ENCODE measurements around the gene CHTF18.
"Not testable (repeated sequence)": the region's sequence is repeated elsewhere in the genome, so short reads cannot be mapped to it uniquely, and the experiment has no call there.

The CHTF18 gene

GRCh38 chr16:766820-767640, 21.4 kb upstream of the CHTF18 start:
- WGBS, 2 experiments (ENCODE audit: insufficient coverage in 2 of 2) = 85 to 86% methylated on average over 24 to 27 of the region's 48 CpGs
- H3K4me1 ChIP-seq (ENCODE audit: control insufficient read depth, insufficient read depth, low read length, poor library complexity, severe bottlenecking) = no peaks in the 10 kb centered on the region
- H3K4me3 ChIP-seq (ENCODE audit: extremely low read depth, insufficient read depth, low read length, poor library complexity, severe bottlenecking) = no peak overlapping the region
- no peaks in the 10 kb centered on the region for H3K9me3 ChIP-seq (ENCODE audit: control insufficient read depth, low read length)
- no peaks in the 10 kb centered on the region for H3K36me3 ChIP-seq (ENCODE audit: control insufficient read depth, insufficient read depth, low read length)
- H3K27ac ChIP-seq (ENCODE audit: low read depth, low read length, severe bottlenecking) = no peak overlapping the region

- H3K36me3 ChIP-seq (ENCODE audit: control insufficient read depth, insufficient read depth, low read length) = no peaks in the 10 kb centered on the region
- no peaks in the 10 kb centered on the region for H3K4me1 ChIP-seq (ENCODE audit: control insufficient read depth, insufficient read depth, low read length, poor library complexity, severe bottlenecking)
- 80 to 85% methylated on average over 4 to 6 of the region's 38 CpGs for WGBS, 2 experiments (ENCODE audit: insufficient coverage in 2 of 2)
- no peak overlapping the region for H3K4me3 ChIP-seq (ENCODE audit: extremely low read depth, insufficient read depth, low read length, poor library complexity, severe bottlenecking)
- no peak overlapping the region for H3K27ac ChIP-seq (ENCODE audit: low read depth, low read length, severe bottlenecking)
- H3K9me3 ChIP-seq (ENCODE audit: control insufficient read depth, low read length) = no peaks in the 10 kb centered on the region
Measured at GRCh38 chr16:767743-768235, 20.6 kb upstream of the CHTF18 start.

- no peak overlapping the region for H3K4me3 ChIP-seq (ENCODE audit: extremely low read depth, insufficient read depth, low read length, poor library complexity, severe bottlenecking)
- H3K27ac ChIP-seq (ENCODE audit: low read depth, low read length, severe bottlenecking) = no peak overlapping the region
- H3K36me3 ChIP-seq (ENCODE audit: control insufficient read depth, insufficient read depth, low read length) = no peaks in the 10 kb centered on the region
- H3K9me3 ChIP-seq (ENCODE audit: control insufficient read depth, low read length) = no peaks in the 10 kb centered on the region
- no peaks in the 10 kb centered on the region for H3K4me1 ChIP-seq (ENCODE audit: control insufficient read depth, insufficient read depth, low read length, poor library complexity, severe bottlenecking)
- WGBS, 2 experiments (ENCODE audit: insufficient coverage in 2 of 2) = 93 to 95% methylated on average over 21 of the region's 21 CpGs
Measured at GRCh38 chr16:768428-768827, 20.0 kb upstream of the CHTF18 start.

GRCh38 chr16:769184-769784, 19.1 kb upstream of the CHTF18 start:
- Histone ChIP-seq H3K4me1 (ENCODE audit: control insufficient read depth, insufficient read depth, low read length, poor library complexity, severe bottlenecking) (no peaks in the 10 kb centered on the region), H3K9me3 (ENCODE audit: control insufficient read depth, low read length) (no peaks in the 10 kb centered on the region), H3K4me3 (ENCODE audit: extremely low read depth, insufficient read depth, low read length, poor library complexity, severe bottlenecking) (no peak overlapping the region), H3K36me3 (ENCODE audit: control insufficient read depth, insufficient read depth, low read length) (no peaks in the 10 kb centered on the region), H3K27ac (ENCODE audit: low read depth, low read length, severe bottlenecking) (no peak overlapping the region)
- WGBS, 2 experiments (ENCODE audit: insufficient coverage in 2 of 2) = 92 to 95% methylated on average over 5 to 8 of the region's 20 CpGs

GRCh38 chr16:769934-770333, 18.5 kb upstream of the CHTF18 start:
- no peaks in the 10 kb centered on the region for H3K36me3 ChIP-seq (ENCODE audit: control insufficient read depth, insufficient read depth, low read length)
- no peak overlapping the region for H3K27ac ChIP-seq (ENCODE audit: low read depth, low read length, severe bottlenecking)
- 82 to 90% methylated on average over 10 to 19 of the region's 19 CpGs for whole genome bisulfite sequencing, 2 experiments (ENCODE audit: insufficient coverage in 2 of 2)
- H3K4me1 ChIP-seq (ENCODE audit: control insufficient read depth, insufficient read depth, low read length, poor library complexity, severe bottlenecking) = no peaks in the 10 kb centered on the region
- no peak overlapping the region for H3K4me3 ChIP-seq (ENCODE audit: extremely low read depth, insufficient read depth, low read length, poor library complexity, severe bottlenecking)
- no peaks in the 10 kb centered on the region for H3K9me3 ChIP-seq (ENCODE audit: control insufficient read depth, low read length)

- no peaks in the 10 kb centered on the region for H3K4me1 ChIP-seq (ENCODE audit: control insufficient read depth, insufficient read depth, low read length, poor library complexity, severe bottlenecking)
- 100% methylated on average over 1 of the region's 13 CpGs; no CpG with 5 or more reads in 1 of the 2 experiments for WGBS, 2 experiments (ENCODE audit: insufficient coverage in 2 of 2)
- H3K27ac ChIP-seq (ENCODE audit: low read depth, low read length, severe bottlenecking) = no peak overlapping the region
- H3K9me3 ChIP-seq (ENCODE audit: control insufficient read depth, low read length) = no peaks in the 10 kb centered on the region
- no peak overlapping the region for H3K4me3 ChIP-seq (ENCODE audit: extremely low read depth, insufficient read depth, low read length, poor library complexity, severe bottlenecking)
- no peaks in the 10 kb centered on the region for H3K36me3 ChIP-seq (ENCODE audit: control insufficient read depth, insufficient read depth, low read length)
Measured at GRCh38 chr16:770411-770810, 18.0 kb upstream of the CHTF18 start.

GRCh38 chr16:772959-773358, 15.5 kb upstream of the CHTF18 start:
- Histone ChIP-seq H3K36me3 (ENCODE audit: control insufficient read depth, insufficient read depth, low read length) (no peaks in the 10 kb centered on the region), H3K27ac (ENCODE audit: low read depth, low read length, severe bottlenecking) (no peak overlapping the region), H3K9me3 (ENCODE audit: control insufficient read depth, low read length) (no peaks in the 10 kb centered on the region), H3K4me1 (ENCODE audit: control insufficient read depth, insufficient read depth, low read length, poor library complexity, severe bottlenecking) (peaks cover 4% of the 10 kb centered on the region), H3K4me3 (ENCODE audit: extremely low read depth, insufficient read depth, low read length, poor library complexity, severe bottlenecking) (no peak overlapping the region)
- WGBS, 2 experiments (ENCODE audit: insufficient coverage in 2 of 2) = 92% methylated on average over 12 to 16 of the region's 18 CpGs

GRCh38 chr16:774086-775001, 14.1 kb upstream of the CHTF18 start:
- no peak overlapping the region for H3K27ac ChIP-seq (ENCODE audit: low read depth, low read length, severe bottlenecking)
- H3K36me3 ChIP-seq (ENCODE audit: control insufficient read depth, insufficient read depth, low read length) = no peaks in the 10 kb centered on the region
- WGBS, 2 experiments (ENCODE audit: insufficient coverage in 2 of 2) = 92 to 93% methylated on average over 38 to 43 of the region's 46 CpGs
- no peaks in the 10 kb centered on the region for H3K9me3 ChIP-seq (ENCODE audit: control insufficient read depth, low read length)
- peaks cover 13% of the 10 kb centered on the region for H3K4me1 ChIP-seq (ENCODE audit: control insufficient read depth, insufficient read depth, low read length, poor library complexity, severe bottlenecking)
- no peak overlapping the region for H3K4me3 ChIP-seq (ENCODE audit: extremely low read depth, insufficient read depth, low read length, poor library complexity, severe bottlenecking)

- WGBS, 2 experiments (ENCODE audit: insufficient coverage in 2 of 2) = 92 to 93% methylated on average over 36 of the region's 36 CpGs
- H3K27ac ChIP-seq (ENCODE audit: low read depth, low read length, severe bottlenecking) = no peak overlapping the region
- no peak overlapping the region for H3K4me3 ChIP-seq (ENCODE audit: extremely low read depth, insufficient read depth, low read length, poor library complexity, severe bottlenecking)
- H3K36me3 ChIP-seq (ENCODE audit: control insufficient read depth, insufficient read depth, low read length) = no peaks in the 10 kb centered on the region
- H3K9me3 ChIP-seq (ENCODE audit: control insufficient read depth, low read length) = no peaks in the 10 kb centered on the region
- H3K4me1 ChIP-seq (ENCODE audit: control insufficient read depth, insufficient read depth, low read length, poor library complexity, severe bottlenecking) = peaks cover 13% of the 10 kb centered on the region
Measured at GRCh38 chr16:775236-775796, 13.1 kb upstream of the CHTF18 start.

- not testable (repeated sequence) for H3K9me3 ChIP-seq (ENCODE audit: control insufficient read depth, low read length); H3K36me3 ChIP-seq (ENCODE audit: control insufficient read depth, insufficient read depth, low read length); H3K27ac ChIP-seq (ENCODE audit: low read depth, low read length, severe bottlenecking); H3K4me3 ChIP-seq (ENCODE audit: extremely low read depth, insufficient read depth, low read length, poor library complexity, severe bottlenecking)
- WGBS, 2 experiments (ENCODE audit: insufficient coverage in 2 of 2) = 96% methylated on average over 8 of the region's 10 CpGs
- H3K4me1 ChIP-seq (ENCODE audit: control insufficient read depth, insufficient read depth, low read length, poor library complexity, severe bottlenecking) = peaks cover 13% of the 10 kb centered on the region
Measured at GRCh38 chr16:776298-776697, 12.1 kb upstream of the CHTF18 start.
